Thoracic aorta (tissue), 2 donors: Measurements from ENCODE around the gene ZPBP. TPM values are rescaled to one million over a fixed set of nuclear protein-coding genes. Genes with fewer than 3 reads are reported as not detected.

ENCODE experiments used
- ATAC-seq: fragments of 150-250 bp; one replicate; pipeline ENCODE4 v1.8.0; 2017; ENCODE audit warnings: low read depth; ENCODE audit not compliant: insufficient number of reproducible peaks, low FRiP score
- DNase-seq: peaks from one replicate; pipeline ENCODE4 v3.0.0-alpha.2; 2020; ENCODE audit warnings: low spot score
- H3K27ac ChIP-seq, 2 donors: fragments of 200-600 bp; sonication (generic); 1 replicate in 1 of 2; 2 replicates in 1 of 2; pipeline ENCODE4 v1.5.1; 2016; ENCODE audit warnings: mild to moderate bottlenecking in 2 of 2, moderate library complexity in 2 of 2
- H3K27me3 ChIP-seq: fragments of 200-600 bp; sonication (generic); replicated peaks from 2 replicates; pipeline ENCODE4 v1.6.0; 2016; ENCODE audit warnings: mild to moderate bottlenecking; ENCODE audit not compliant: insufficient read depth
- H3K36me3 ChIP-seq: fragments of 200-600 bp; sonication (generic); one replicate; pipeline ENCODE4 v1.5.1; 2016
- H3K4me1 ChIP-seq, 2 donors: fragments of 200-600 bp; sonication (generic); 1 replicate in 1 of 2; 2 replicates in 1 of 2; pipeline versions ENCODE4 v1.5.1 to v1.6.0; 2016; ENCODE audit warnings: low read depth in 2 of 2, mild to moderate bottlenecking in 1 of 2; ENCODE audit not compliant: control insufficient read depth in 1 of 2
- H3K4me3 ChIP-seq: fragments of 200-600 bp; sonication (generic); 2 replicates; pipeline ENCODE4 v1.5.1; 2016; ENCODE audit warnings: mild to moderate bottlenecking
- H3K9me3 ChIP-seq: fragments of 200-600 bp; sonication (generic); 2 replicates; pipeline ENCODE4 v1.5.1; 2016
- CTCF ChIP-seq: fragments of 200-600 bp; sonication (generic); IDR thresholded peaks from one replicate; pipeline ENCODE4 v1.5.1; 2019; ENCODE audit warnings: antibody characterized with exemption
- total RNA-seq, 2 donors: library from RNA; depleted of rRNA; stranded (reverse); fragments of >200 nt; gene quantifications; one replicate each; pipeline versions ENCODE4 v1.1.0 to v1.2.3, GENCODE V29; 2016

The ZPBP gene
- total RNA-seq, 2 donors from 2014 or later = not detected

DNA sequence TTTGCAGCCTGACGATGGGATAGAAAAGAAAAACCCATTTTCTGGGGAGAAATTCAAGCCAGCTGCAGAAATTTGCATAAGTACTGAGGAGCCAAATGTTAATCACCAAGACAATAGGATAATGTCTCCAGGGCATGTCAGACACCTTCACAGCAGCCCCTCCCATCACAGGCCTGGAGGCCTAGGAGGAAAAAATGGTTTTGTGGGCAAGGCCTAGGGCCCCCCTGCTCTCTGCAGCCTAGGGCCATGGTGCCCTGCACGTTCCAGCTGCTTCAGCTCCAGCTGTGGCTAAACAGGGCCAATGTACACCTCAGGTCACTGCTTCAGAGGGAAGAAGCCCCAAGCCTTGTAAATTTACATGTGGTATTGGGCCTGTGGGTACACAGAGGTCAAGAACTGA, 161.4 kb downstream of the ZPBP start:
- Histone ChIP-seq H3K4me3 (no peak overlapping the region), H3K27me3 (no peaks in the 10 kb centered on the region), H3K36me3 (no peaks in the 10 kb centered on the region), H3K27ac (no peak overlapping the region), H3K4me1 (no peaks in the 10 kb centered on the region), H3K9me3 (no peaks in the 10 kb centered on the region)
- DNase-seq (no peak), ATAC-seq (no peak)
- TF ChIP-seq CTCF = no peak

- no peaks in the 10 kb centered on the region for H3K27me3 ChIP-seq
- H3K4me3 ChIP-seq = no peak overlapping the region
- TF ChIP-seq CTCF = no peak
- H3K36me3 ChIP-seq = no peaks in the 10 kb centered on the region
- H3K4me1 ChIP-seq = no peaks in the 10 kb centered on the region
- H3K9me3 ChIP-seq = no peaks in the 10 kb centered on the region
- no peak overlapping the region for H3K27ac ChIP-seq
- ATAC-seq = no peak
- DNase-seq = no peak
Observed at GRCh38 chr7:49928787-49929186, 164.3 kb downstream of the ZPBP start.

DNA sequence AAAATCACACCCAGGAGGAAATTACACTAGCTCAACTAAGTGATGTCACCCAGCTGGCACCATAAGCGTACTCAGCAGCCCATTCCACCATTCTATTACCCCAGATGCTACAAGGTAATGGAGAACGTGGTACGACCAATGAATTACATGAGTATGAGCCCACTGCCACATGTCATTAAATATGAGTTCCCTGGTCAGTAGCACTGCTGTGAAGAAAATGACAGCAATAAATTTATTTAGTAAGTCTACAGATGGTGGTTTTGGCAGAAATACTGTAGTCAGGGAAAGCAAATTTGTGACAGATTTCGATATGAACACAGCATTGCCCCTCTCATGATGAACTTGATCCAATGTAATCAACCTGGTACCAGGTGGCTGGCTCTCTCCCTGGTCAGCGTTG, 165.4 kb downstream of the ZPBP start:
- Histone ChIP-seq H3K4me3 (no peak overlapping the region), H3K27ac (no peak overlapping the region), H3K36me3 (no peaks in the 10 kb centered on the region), H3K27me3 (no peaks in the 10 kb centered on the region), H3K9me3 (no peaks in the 10 kb centered on the region), H3K4me1 (no peaks in the 10 kb centered on the region)
- no peak for DNase-seq
- TF ChIP-seq CTCF = no peak
- ATAC-seq = no peak

- Histone ChIP-seq H3K27ac (no peak overlapping the region), H3K27me3 (no peaks in the 10 kb centered on the region), H3K4me1 (no peaks in the 10 kb centered on the region), H3K4me3 (no peak overlapping the region), H3K36me3 (no peaks in the 10 kb centered on the region), H3K9me3 (no peaks in the 10 kb centered on the region)
- TF ChIP-seq CTCF = no peak
- no peak for DNase-seq
- no peak for ATAC-seq
Observed at GRCh38 chr7:49926720-49927119, 166.3 kb downstream of the ZPBP start.

GRCh38 chr7:49911909-49912308, 181.1 kb downstream of the ZPBP start:
- H3K4me3 ChIP-seq = no peak overlapping the region
- no peaks in the 10 kb centered on the region for H3K36me3 ChIP-seq
- H3K4me1 ChIP-seq = no peaks in the 10 kb centered on the region
- DNase-seq (no peak), ATAC-seq (no peak)
- TF ChIP-seq CTCF = no peak
- H3K9me3 ChIP-seq = no peaks in the 10 kb centered on the region
- no peak overlapping the region for H3K27ac ChIP-seq
- no peaks in the 10 kb centered on the region for H3K27me3 ChIP-seq
